Heart right ventricle (tissue), 16 donors: Measurements from ENCODE around the gene TAGLN3. TPM values are rescaled to one million over a fixed set of nuclear protein-coding genes. Genes with fewer than 3 reads are reported as not detected.

Experiments used
- ATAC-seq, 8 donors: fragments of 200-7000 bp; cut with Tn5 transposase; one replicate each; pipeline ENCODE4 v1.9.1; 2020; ENCODE audit warnings: mild to moderate bottlenecking in 8 of 8, moderate library complexity in 8 of 8, moderate number of reproducible peaks in 1 of 8
- DNase-seq, 2 donors: peaks; one replicate each; pipeline ENCODE4 v3.0.0-alpha.2; 2020
- H3K27ac ChIP-seq, 10 donors: fragments of 200-600 bp; sonication (generic) in 2 of 10; one replicate each; pipeline versions ENCODE4 v1.5.0 to v1.8.0; 2020 to 2022; ENCODE audit warnings: mild to moderate bottlenecking in 3 of 10
- H3K27me3 ChIP-seq, 7 donors: fragments of 200-600 bp; one replicate each; pipeline ENCODE4 v1.8.0; 2021 to 2022; ENCODE audit warnings: mild to moderate bottlenecking in 2 of 7
- H3K36me3 ChIP-seq, 9 donors: fragments of 200-600 bp; sonication (generic) in 1 of 9; one replicate each; pipeline versions ENCODE4 v1.5.0 to v1.8.0; 2020 to 2022; ENCODE audit warnings: mild to moderate bottlenecking in 2 of 9
- H3K4me1 ChIP-seq, 9 donors: fragments of 200-600 bp; sonication (generic) in 1 of 9; one replicate each; pipeline versions ENCODE4 v1.5.0 to v1.8.0; 2020 to 2022; ENCODE audit warnings: mild to moderate bottlenecking in 4 of 9
- H3K4me3 ChIP-seq, 10 donors: fragments of 200-600 bp; sonication (generic) in 2 of 10; one replicate each; pipeline versions ENCODE4 v1.5.0 to v1.8.0; 2020 to 2022; ENCODE audit warnings: mild to moderate bottlenecking in 7 of 10, moderate library complexity in 2 of 10
- H3K9me3 ChIP-seq, 11 donors: fragments of 200-600 bp in 10 of 11; sonication (generic) in 2 of 11; one replicate each; pipeline versions ENCODE4 v1.5.0 to v1.8.0; 2013 to 2022; ENCODE audit warnings: mild to moderate bottlenecking in 2 of 11, control low read depth in 1 of 11, moderate library complexity in 1 of 11
- WGBS, 2 donors: extraction: QIAGEN DNeasy Blood & Tissue Kit; methylation state at CpG; one replicate each; pipeline ENCODE4 v1.1.7; 2013; ENCODE audit warnings: inconsistent platforms in 1 of 2; 5-methylcytosine and 5-hydroxymethylcytosine counted together
- intact Hi-C, 10 donors: fragments of 100-400 bp; cut with DNase I; formaldehyde crosslinking; loops; one replicate each; pipeline versions ENCODE4 v1.11.1 to v1.14.2; 2022
- polyA plus RNA-seq, 2 donors: library from polyadenylated mRNA; stranded (reverse); fragments of 200-250 nt; gene quantifications; one replicate each; pipeline ENCODE4 v1.2.3, GENCODE V29; 2013
- total RNA-seq, 10 donors: library from RNA; stranded (reverse); fragmentation: NEBNext Ultra II Directional in 3 of 10; extraction: Animal tissue kit (Norgen Biotek cat#: 25700) in 3 of 10; gene quantifications; one replicate each; pipeline versions ENCODE4 v1.2.1 to v1.2.4, GENCODE V29; 2021 to 2023
- TF ChIP-seq, protein P1 (sequence below), 9 donors: fragments of 200-600 bp; sonication (generic) in 2 of 9; IDR thresholded peaks; one replicate each; pipeline versions ENCODE4 v1.5.0 to v1.8.0; 2021 to 2022; ENCODE audit warnings: antibody characterized with exemption in 9 of 9, mild to moderate bottlenecking in 5 of 9, moderate library complexity in 1 of 9
- donor health status: Arrhythmogenic right ventricular cardiomyopathy.
- donor health status: ischemic (EF 13 %, LVEDD 7.1; RV severe dilation, severe dysfunction).
- donor health status: healthy with polysubstance abuse.
- donor health status: DM: no; HTN: yes; CAD: no.
- donor health status: DM: no; HTN: no; CAD: no.
- donor health status: ischemic (EF 25% LVEDD 6.9; RV normal size, moderate dysfunction).
- donor health status: ischemic (EF 25% LVEDD 5.7; RV mildly dilated, moderate dysfunction).
- donor health status: healthy.
- donor health status: DM: yes; HTN: yes; CAD: no.
- donor health status: Ischemic cardiomyopathy.
- donor health status: ischemic (EF 35%, LVEDD 5.7; RV mildly dilated, moderate dysfunction).
- donor health status: nonischemic (EF 11% LVEDD 7.7; RV severe dilation, severe dysfunction).
- donor health status: DM: yes; HTN: yes; CAD: no.
- donor health status: PGD.
- donor health status: ischemic (EF 29% LVEDD 5.4; RV normal size, mild dysfunction).
- donor health status: nonischemic (EF 23%, LVEDD 6.1; RV moderate dilation, normal function).

TAGLN3 gene
- total and polyA plus RNA-seq, 12 donors = 0.10 to 1.1 (median 0.58) TPM; not detected in 3

- ATAC-seq (peak; percentile 97 to 99 (median 98)), DNase-seq (peak; percentile 97 to 99)
- TF ChIP-seq, protein P1, sequence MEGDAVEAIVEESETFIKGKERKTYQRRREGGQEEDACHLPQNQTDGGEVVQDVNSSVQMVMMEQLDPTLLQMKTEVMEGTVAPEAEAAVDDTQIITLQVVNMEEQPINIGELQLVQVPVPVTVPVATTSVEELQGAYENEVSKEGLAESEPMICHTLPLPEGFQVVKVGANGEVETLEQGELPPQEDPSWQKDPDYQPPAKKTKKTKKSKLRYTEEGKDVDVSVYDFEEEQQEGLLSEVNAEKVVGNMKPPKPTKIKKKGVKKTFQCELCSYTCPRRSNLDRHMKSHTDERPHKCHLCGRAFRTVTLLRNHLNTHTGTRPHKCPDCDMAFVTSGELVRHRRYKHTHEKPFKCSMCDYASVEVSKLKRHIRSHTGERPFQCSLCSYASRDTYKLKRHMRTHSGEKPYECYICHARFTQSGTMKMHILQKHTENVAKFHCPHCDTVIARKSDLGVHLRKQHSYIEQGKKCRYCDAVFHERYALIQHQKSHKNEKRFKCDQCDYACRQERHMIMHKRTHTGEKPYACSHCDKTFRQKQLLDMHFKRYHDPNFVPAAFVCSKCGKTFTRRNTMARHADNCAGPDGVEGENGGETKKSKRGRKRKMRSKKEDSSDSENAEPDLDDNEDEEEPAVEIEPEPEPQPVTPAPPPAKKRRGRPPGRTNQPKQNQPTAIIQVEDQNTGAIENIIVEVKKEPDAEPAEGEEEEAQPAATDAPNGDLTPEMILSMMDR (IDR thresholded peaks at IDR 0.05) = no peak
- Histone ChIP-seq H3K4me1 (peaks cover 0 to 47% (median 27%) of the 10 kb centered on the region in 9 donors), H3K27ac (peak within 1 kb of the TSS; percentile 32 to 92 (median 86)), H3K27me3 (no peaks in the 10 kb centered on the region), H3K4me3 (peak within 1 kb of the TSS; percentile 56 to 95 (median 81)), H3K36me3 (peaks cover 0 to 37% (median 12%) of the 10 kb centered on the region in 9 donors), H3K9me3 (no peaks in the 10 kb centered on the region)
- 1% methylated on average over 61 of the region's 61 CpGs for WGBS, 2 donors
- intact Hi-C loops = loop anchor here in 1 of 10 donors (5.0 kb wide), 1 partner anchor 33 kb away; no protein-coding TSS in a partner anchor
These were observed 19.9 kb upstream of the TAGLN3 start, which contains the start of gene ABHD10 for GRCh38 chr3:111978583-111979433. TSS of gene ABHD10 (plus strand) at chr3:111979026. CDS start at chr3:111979062, 36 bp downstream.

- ATAC-seq = peak in 6 of 8 donors; percentile 4 to 27 (median 12)
- Histone ChIP-seq H3K9me3 (no peaks in the 10 kb centered on the region), H3K27me3 (no peaks in the 10 kb centered on the region), H3K4me1 (peaks cover 0 to 47% (median 27%) of the 10 kb centered on the region in 9 donors), H3K4me3 (peak overlapping the region; percentile 56 to 95 (median 81)), H3K36me3 (peaks cover 0 to 35% (median 8%) of the 10 kb centered on the region in 9 donors), H3K27ac (peak overlapping the region in 9 of 10 donors; percentile 77 to 92 (median 86))
- DNase-seq = no peak
- 19 to 22% methylated on average over 5 of the region's 5 CpGs for WGBS, 2 donors
- intact Hi-C loops = loop anchor here in 2 of 10 donors (5.0 to 10.0 kb wide), 2 partner anchors 33 to 65 kb away; no protein-coding TSS in a partner anchor
- TF ChIP-seq, protein P1 (IDR thresholded peaks at IDR 0.05) = no peak
These were observed 19.2 kb upstream of the TAGLN3 start for GRCh38 chr3:111979434-111980038.

DNA sequence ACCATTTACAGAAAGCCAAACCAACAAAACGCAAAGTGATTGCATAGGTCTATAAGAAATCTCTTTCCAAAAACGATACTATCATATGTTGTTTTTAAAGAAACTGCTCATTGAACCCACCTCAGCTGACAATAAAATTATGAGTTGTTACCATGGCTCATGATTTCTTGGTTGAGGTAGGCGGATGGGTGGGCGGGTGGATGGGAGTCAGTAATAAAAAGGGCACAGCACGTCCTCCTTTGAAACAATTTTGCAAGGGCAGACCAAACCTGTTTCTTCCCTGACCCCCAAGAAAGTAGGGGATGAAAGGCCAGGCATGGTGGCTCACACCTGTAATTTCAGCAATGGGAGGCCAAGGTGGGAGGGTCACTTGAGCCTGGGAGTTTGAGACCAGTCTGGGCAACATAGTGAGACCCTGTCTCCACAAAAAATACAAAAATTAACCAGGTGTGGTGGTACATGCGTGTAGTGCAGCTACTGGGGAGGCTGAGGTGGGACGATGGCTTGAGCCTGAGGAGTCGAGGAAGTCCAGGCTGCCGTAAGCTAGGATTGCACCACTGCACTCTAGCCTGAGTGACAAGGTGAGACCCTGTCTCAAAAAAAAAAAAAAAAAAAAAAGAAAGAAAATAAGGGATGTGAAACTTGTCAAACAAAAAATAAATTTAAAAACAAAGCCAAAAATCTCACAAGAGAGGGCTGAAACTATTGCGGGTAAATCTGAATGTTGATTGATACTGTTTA, 17.8 kb upstream of the TAGLN3 start:
- Histone ChIP-seq H3K9me3 (no peaks in the 10 kb centered on the region), H3K27me3 (no peaks in the 10 kb centered on the region), H3K36me3 (peaks cover 0 to 24% (median 3%) of the 10 kb centered on the region in 9 donors), H3K4me1 (peaks cover 0 to 47% (median 32%) of the 10 kb centered on the region in 9 donors), H3K4me3 (peak overlapping the region in 2 of 10 donors; percentile 79 to 95), H3K27ac (no peak overlapping the region)
- TF ChIP-seq, protein P1 (IDR thresholded peaks at IDR 0.05) = no peak
- DNase-seq = no peak
- ATAC-seq = no peak
- WGBS, 2 donors = 91 to 94% methylated on average over 10 of the region's 10 CpGs
- intact Hi-C loops = loop anchor here in 1 of 10 donors (10.0 kb wide), 1 partner anchor 64 kb away; no protein-coding TSS in a partner anchor

- ATAC-seq (no peak), DNase-seq (no peak)
- H3K4me3 ChIP-seq = no peak overlapping the region
- peaks cover 0 to 47% (median 32%) of the 10 kb centered on the region in 9 donors for H3K4me1 ChIP-seq
- H3K27me3 ChIP-seq = no peaks in the 10 kb centered on the region
- no peak overlapping the region for H3K27ac ChIP-seq
- WGBS, 2 donors = 63 to 82% methylated on average over 3 of the region's 3 CpGs
- H3K9me3 ChIP-seq = no peaks in the 10 kb centered on the region
- intact Hi-C loops = loop anchor here in 1 of 10 donors (10.0 kb wide), 1 partner anchor 63 kb away; no protein-coding TSS in a partner anchor
- TF ChIP-seq, protein P1 (IDR thresholded peaks at IDR 0.05) = no peak
- H3K36me3 ChIP-seq = peaks cover 0 to 27% (median 3%) of the 10 kb centered on the region in 9 donors
These were observed 17.3 kb upstream of the TAGLN3 start for GRCh38 chr3:111981457-111981763.
